Small intestine (tissue), 7 donors: Measurements from ENCODE around the gene TMEM175. TPM values are rescaled to one million over a fixed set of nuclear protein-coding genes. Genes with fewer than 3 reads are reported as not detected.

Source experiments
- DNase-seq, 2 donors: peaks; one replicate each; pipeline versions ENCODE4 v3.0.0 to v3.0.0-alpha.2; 2013
- FAIRE-seq: peaks from 2 replicates; lab custom pipeline; 2012; peaks lifted over from hg19 to GRCh38; lab: Jason Lieb, UNC
- H3K27ac ChIP-seq, 3 donors: one replicate each; pipeline ENCODE4 v1.5.1; 2013; ENCODE audit warnings: low read length in 2 of 3, mild to moderate bottlenecking in 2 of 3, control low read depth in 1 of 3, inconsistent platforms in 1 of 3, low read depth in 1 of 3, moderate library complexity in 1 of 3
- H3K27me3 ChIP-seq, 3 donors: one replicate each; pipeline ENCODE4 v1.6.1; 2013; ENCODE audit warnings: low read length in 3 of 3, inconsistent platforms in 1 of 3; ENCODE audit not compliant: control insufficient read depth in 3 of 3, insufficient read depth in 3 of 3
- H3K36me3 ChIP-seq, 3 donors: one replicate each; pipeline ENCODE4 v1.6.1; 2013; ENCODE audit warnings: low read length in 3 of 3, inconsistent platforms in 1 of 3, low read depth in 1 of 3, mild to moderate bottlenecking in 1 of 3, moderate library complexity in 1 of 3; ENCODE audit not compliant: control insufficient read depth in 3 of 3, insufficient read depth in 2 of 3
- H3K4me1 ChIP-seq, 3 donors: one replicate each; pipeline ENCODE4 v1.6.1; 2013; ENCODE audit warnings: low read length in 2 of 3, inconsistent platforms in 1 of 3, low read depth in 1 of 3, mild to moderate bottlenecking in 1 of 3, moderate library complexity in 1 of 3; ENCODE audit not compliant: control insufficient read depth in 3 of 3, insufficient read depth in 2 of 3
- H3K4me3 ChIP-seq, 3 donors: one replicate each; pipeline ENCODE4 v1.5.1; 2013; ENCODE audit warnings: low read length in 3 of 3, control low read depth in 1 of 3, inconsistent platforms in 1 of 3, low read depth in 1 of 3, mild to moderate bottlenecking in 1 of 3, moderate library complexity in 1 of 3
- H3K9me3 ChIP-seq, 2 donors: one replicate each; pipeline ENCODE4 v1.6.1; 2013; ENCODE audit warnings: low read depth in 1 of 2, low read length in 1 of 2; ENCODE audit not compliant: control insufficient read depth in 2 of 2, insufficient read depth in 1 of 2
- WGBS, 3 donors: extraction: QIAGEN DNeasy Blood & Tissue Kit; methylation state at CpG; one replicate each; pipeline ENCODE4 v1.1.7; 2013; 5-methylcytosine and 5-hydroxymethylcytosine counted together
- polyA plus RNA-seq, 4 donors: library from polyadenylated mRNA; stranded (reverse) in 3 of 4; unstranded in 1 of 4; fragments of 200-250 nt in 3 of 4; fragments of 120-200 nt in 1 of 4; gene quantifications; one replicate each; pipeline versions ENCODE4 v1.2.1 to v1.2.3, GENCODE V29; 2013
- donor health status: healthy with polysubstance abuse.
- donor health status: control.
- donor health status: control.
- donor health status: Bipolar disorder and iron deficiency.
- donor health status: healthy.

The TMEM175 gene
- polyA plus RNA-seq, 4 donors: 23.1 to 29.5 (median 24.3) TPM

- no peak overlapping the region for H3K27ac ChIP-seq
- FAIRE-seq (no peak), DNase-seq (no peak)
- H3K4me3 ChIP-seq: no peak overlapping the region
- H3K9me3 ChIP-seq: peaks cover 0 to 10% of the 10 kb centered on the region in 2 donors
- WGBS, 3 donors: 24 to 57% (median 29%) methylated on average over 32 to 63 of the region's 63 CpGs
- peaks cover under 1 to 7% (median 5%) of the 10 kb centered on the region in 3 donors for H3K4me1 ChIP-seq
- no peaks in the 10 kb centered on the region for H3K36me3 ChIP-seq
- H3K27me3 ChIP-seq: peaks cover 13 to 90% (median 45%) of the 10 kb centered on the region in 3 donors
Measured at GRCh38 chr4:1003271-1004070, 71.2 kb downstream of the TMEM175 start.

GRCh38 chr4:1004071-1004418 lies 71.8 kb downstream of the TMEM175 start:
- no peak for DNase-seq
- peaks cover 13 to 92% (median 42%) of the 10 kb centered on the region in 3 donors for H3K27me3 ChIP-seq
- no peak for FAIRE-seq

GRCh38 chr4:1004557-1005485 lies 72.6 kb downstream of the TMEM175 start:
- peaks cover 13 to 89% (median 39%) of the 10 kb centered on the region in 3 donors for H3K27me3 ChIP-seq
- H3K36me3 ChIP-seq: no peaks in the 10 kb centered on the region
- H3K4me3 ChIP-seq: no peak overlapping the region
- DNase-seq: no peak
- FAIRE-seq: no peak
- WGBS, 3 donors: 63 to 78% (median 71%) methylated on average over 21 to 25 of the region's 25 CpGs
- peaks cover 0 to 11% of the 10 kb centered on the region in 2 donors for H3K9me3 ChIP-seq
- H3K4me1 ChIP-seq: peaks cover 5 to 9% (median 7%) of the 10 kb centered on the region in 3 donors
- no peak overlapping the region for H3K27ac ChIP-seq

More at GRCh38 chr4:1004071-1004418, 71.8 kb downstream of the TMEM175 start:
- Histone ChIP-seq H3K36me3 (no peaks in the 10 kb centered on the region), H3K4me3 (no peak overlapping the region), H3K9me3 (peaks cover 0 to 11% of the 10 kb centered on the region in 2 donors), H3K4me1 (peaks cover 5 to 7% (median 6%) of the 10 kb centered on the region in 3 donors), H3K27ac (no peak overlapping the region)
- WGBS, 3 donors: 72 to 88% (median 78%) methylated on average over 13 of the region's 13 CpGs

- H3K9me3 ChIP-seq: peaks cover 0 to 11% of the 10 kb centered on the region in 2 donors
- peaks cover 5 to 19% (median 11%) of the 10 kb centered on the region in 3 donors for H3K4me1 ChIP-seq
- FAIRE-seq (no peak), DNase-seq (no peak)
- no peaks in the 10 kb centered on the region for H3K36me3 ChIP-seq
- no peak overlapping the region for H3K4me3 ChIP-seq
- peaks cover 9 to 69% (median 23%) of the 10 kb centered on the region in 3 donors for H3K27me3 ChIP-seq
- 85 to 90% (median 87%) methylated on average over 5 of the region's 5 CpGs for WGBS, 3 donors
- H3K27ac ChIP-seq: no peak overlapping the region
Measured at GRCh38 chr4:1006856-1007255, 74.6 kb downstream of the TMEM175 start.

Other genes with a start within 250 kb of the TMEM175 start
- gene SLC49A3, start 243.3 kb upstream of the TMEM175 start, polyA plus RNA-seq: 1 to 10 TPM; 3.4 to 7.8 (median 4.6) TPM
- gene PCGF3, start 226.6 kb upstream of the TMEM175 start, polyA plus RNA-seq: 10 to 100 TPM; 27.3 to 71.6 (median 55.3) TPM
- 1 to 10 TPM in 2 of 4 donors, not detected in 2; 1.4 to 2.6 TPM for gene CPLX1, start 106.3 kb upstream of the TMEM175 start, polyA plus RNA-seq
- gene GAK, start 144 bp upstream of the TMEM175 start, polyA plus RNA-seq: 100 to 1,000 TPM in 3 of 4 donors, 10 to 100 TPM in 1; 98.4 to 463 (median 230) TPM
- 10 to 100 TPM; 18.9 to 42.3 (median 26.8) TPM for gene DGKQ, start 41.1 kb downstream of the TMEM175 start, polyA plus RNA-seq
- gene IDUA, start 54.6 kb downstream of the TMEM175 start, polyA plus RNA-seq: 10 to 100 TPM; 10.8 to 20.9 (median 13.1) TPM
- 1 to 10 TPM in 3 of 4 donors, under 1 TPM in 1; 0.54 to 8.6 (median 2.7) TPM for gene SLC26A1, start 60.9 kb downstream of the TMEM175 start, polyA plus RNA-seq
- 10 to 100 TPM in 2 of 4 donors, 1 to 10 TPM in 2; 1.8 to 10.9 (median 7.3) TPM for gene FGFRL1, start 79.2 kb downstream of the TMEM175 start, polyA plus RNA-seq
- 1 to 10 TPM in 3 of 4 donors, not detected in 1; 1.4 to 2.2 (median 1.7) TPM for gene RNF212, start 181.1 kb downstream of the TMEM175 start, polyA plus RNA-seq
- gene SPON2, start 240.1 kb downstream of the TMEM175 start, polyA plus RNA-seq: 10 to 100 TPM; 12.7 to 61.0 (median 44.3) TPM